GM18867 (cell line): Measurements from ENCODE around the gene C2orf74.
"Not testable (repeated sequence)": the region's sequence is repeated elsewhere in the genome, so short reads cannot be mapped to it uniquely, and the experiment has no call there.

Experiments
- ATAC-seq: cut with Tn5 transposase; IDR thresholded peaks from one replicate; pipeline ENCODE4 v1.9.1; 2021; ENCODE audit warnings: mild to moderate bottlenecking, moderate library complexity; ENCODE audit not compliant: unreplicated experiment

C2orf74 gene

DNA sequence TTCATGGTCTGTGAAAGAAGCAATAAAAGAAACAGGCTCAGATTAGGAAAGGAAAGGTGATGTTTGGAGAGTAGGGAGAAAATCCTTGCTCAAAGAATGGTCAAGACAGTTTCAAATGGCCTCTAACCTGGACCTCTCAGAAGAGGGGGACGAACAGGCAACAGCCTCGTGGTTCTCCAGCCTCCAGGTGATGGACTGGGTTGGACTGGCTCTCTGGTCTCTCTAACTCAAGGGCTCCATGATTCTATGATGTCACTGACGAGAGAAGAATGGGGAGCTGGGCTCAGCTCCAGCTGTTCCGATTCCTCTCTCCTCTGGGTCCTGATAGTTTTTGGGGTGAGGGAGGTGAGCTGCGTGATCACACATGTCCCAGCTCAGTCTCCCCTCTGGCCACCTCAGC, at the start of gene C2orf74:
TSS of gene C2orf74 (plus strand) at position 301 of the 400 bp plus-strand sequence. CDS start 327 bp downstream, outside the sequence.
- ATAC-seq = no peak

DNA sequence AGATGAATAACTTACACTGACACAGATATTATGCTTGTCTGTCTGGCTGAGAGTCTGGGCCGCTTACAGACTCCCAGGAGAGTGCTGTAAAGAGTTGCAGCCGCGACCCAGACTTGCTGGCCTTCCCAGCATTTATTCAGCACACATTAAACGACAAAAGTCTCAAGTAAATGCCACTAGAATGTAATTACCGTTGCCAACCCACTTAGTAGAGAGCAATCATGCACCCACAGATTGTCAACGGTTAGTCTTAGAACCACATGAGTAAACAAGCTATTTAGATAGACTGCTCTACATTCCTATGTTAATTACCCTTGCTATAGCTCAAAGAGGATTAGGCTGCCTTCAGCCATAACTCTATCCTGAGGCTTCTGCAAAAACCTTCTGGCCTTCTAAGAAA, 47.8 kb upstream of the C2orf74 start:
- no peak for ATAC-seq

DNA sequence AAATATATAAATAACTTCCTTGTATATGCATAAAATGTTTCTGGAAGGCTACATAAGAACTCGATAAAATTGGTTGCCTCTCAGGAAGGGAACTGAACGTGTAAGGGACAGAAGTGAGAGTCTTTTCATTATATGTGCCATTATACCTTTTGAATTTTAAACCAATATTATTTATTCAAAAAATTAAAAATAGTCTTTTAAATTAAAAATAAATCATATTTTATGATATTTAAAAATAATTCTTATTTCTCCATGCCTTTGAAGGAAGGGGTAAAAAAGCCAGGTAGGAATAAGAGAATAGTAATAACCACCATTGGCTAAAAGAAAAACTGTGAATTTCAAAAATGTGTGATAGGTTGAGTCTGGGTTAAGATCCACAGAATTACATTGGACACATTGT, 45.7 kb upstream of the C2orf74 start:
- ATAC-seq = no peak

DNA sequence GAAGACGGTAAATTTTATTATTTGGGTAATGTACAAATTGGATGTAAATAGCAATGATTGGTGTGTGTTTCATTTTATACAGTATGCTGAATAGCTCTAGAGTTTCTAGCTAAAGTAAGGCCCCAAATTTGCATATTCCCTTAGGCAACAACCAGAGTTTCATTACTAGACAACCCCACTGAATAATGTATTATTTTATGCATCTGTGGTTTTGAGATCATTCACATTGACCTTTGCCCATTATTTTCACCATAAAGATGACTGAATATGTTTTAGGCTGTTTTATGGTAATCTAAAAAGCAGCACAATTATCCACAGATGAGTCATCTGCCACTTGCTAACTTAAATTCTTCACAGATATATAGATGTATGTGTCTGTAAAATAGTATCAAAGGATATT, 44.5 kb upstream of the C2orf74 start:
- peak; percentile 84 for ATAC-seq

DNA sequence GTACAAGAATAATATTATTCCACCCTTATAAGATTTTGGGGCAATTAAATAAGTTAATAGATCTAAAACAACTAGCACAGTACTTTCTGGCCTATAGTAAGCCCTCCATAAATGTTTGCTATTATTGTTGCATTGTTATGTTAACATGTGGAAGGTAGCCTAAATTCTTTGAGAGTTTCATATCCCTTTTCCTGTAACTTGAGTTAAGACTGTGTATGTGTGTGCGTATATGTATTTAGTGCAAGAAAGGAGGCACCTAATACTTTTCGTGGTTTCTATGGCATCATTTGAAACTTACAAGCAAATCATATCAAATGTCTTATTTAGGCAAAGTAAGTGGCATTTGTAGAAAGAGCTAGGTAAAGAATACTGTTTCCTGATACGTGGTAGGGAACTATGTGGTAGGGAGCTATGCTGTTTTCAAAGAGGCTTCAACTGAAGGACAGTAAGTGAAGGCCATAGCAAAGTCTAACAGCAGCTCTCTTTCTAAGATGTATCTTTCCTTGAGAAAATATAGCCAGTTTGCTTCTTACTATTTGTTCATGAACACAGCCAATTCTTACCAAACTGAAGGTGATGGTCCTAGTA, 36.8 kb upstream of the C2orf74 start:
- no peak for ATAC-seq

DNA sequence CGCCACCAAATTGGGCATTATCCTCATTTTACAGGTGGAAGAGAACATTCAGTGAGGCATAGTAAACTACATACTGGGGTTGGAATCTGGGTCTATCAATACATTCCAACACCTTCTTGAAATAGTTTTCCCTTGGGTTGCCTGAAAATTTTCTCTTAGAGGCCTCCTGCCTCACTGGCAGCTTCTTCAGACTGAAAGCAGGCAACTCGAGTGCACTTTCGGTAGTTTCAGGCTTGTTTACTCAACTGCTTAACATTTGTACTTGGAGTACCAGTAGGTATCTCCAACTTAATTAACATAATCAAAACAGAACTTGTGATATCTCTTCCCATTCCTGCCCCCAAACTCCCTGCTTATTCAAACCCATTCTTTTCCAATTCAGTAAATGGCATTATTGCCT, 36.2 kb upstream of the C2orf74 start:
- no peak for ATAC-seq

DNA sequence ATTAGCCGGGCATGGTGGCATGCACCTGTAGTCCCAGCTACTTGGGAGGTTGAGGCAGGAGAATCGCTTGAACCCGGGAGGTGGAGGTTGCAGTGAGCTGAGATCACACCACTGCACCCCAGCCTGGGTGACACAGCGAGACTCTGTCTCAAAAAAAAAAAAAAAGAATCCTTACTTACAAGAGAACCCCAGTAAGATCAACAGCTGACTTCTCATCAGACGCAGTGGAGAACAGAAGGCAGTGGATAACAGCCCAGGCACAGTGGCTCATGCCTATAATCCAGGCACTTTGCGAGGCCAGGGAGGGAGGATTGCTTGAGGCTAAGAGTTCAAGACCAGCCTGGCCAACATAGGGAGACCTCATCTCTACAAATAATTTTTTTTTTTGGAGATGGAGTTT, 33.9 kb upstream of the C2orf74 start:
- not testable (repeated sequence) for ATAC-seq

DNA sequence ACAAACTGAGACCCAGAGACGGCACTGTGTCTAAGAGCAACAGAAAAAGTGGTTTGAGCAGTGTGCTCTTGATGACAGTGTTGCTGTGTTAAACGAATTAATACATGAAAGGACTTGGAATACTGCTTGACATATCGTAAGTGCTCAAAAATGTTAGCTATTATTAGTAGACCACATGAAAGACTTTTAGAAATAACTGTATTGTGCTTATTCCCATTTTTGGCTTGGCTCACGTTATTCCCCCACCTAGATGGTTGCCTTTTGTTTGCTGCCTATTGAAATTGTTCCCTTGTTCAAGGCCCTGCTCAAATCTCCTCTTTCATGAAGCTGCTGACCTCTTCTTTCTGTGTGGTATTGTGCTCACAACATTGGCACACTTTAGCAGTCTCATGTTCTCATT, 27.8 kb upstream of the C2orf74 start:
- ATAC-seq = no peak

DNA sequence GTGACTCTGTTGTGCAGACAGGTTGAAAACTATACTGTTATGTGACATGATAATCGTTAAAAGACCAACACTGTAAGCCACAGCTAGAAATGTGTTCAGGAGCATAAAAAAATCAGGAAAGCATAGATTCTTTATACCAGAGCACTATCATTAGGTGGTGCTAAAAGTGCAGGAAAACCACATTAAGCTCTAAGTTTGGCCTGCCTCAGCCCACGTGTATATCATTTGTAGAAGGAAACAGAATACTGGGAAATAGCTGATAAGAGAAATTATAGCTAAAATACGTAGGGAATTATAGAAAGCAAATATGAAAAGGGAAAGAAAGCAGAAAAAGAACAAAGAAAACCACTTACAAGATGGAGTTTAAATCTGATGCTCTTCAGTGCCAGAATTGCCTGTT, 26.5 kb upstream of the C2orf74 start:
- ATAC-seq = no peak

DNA sequence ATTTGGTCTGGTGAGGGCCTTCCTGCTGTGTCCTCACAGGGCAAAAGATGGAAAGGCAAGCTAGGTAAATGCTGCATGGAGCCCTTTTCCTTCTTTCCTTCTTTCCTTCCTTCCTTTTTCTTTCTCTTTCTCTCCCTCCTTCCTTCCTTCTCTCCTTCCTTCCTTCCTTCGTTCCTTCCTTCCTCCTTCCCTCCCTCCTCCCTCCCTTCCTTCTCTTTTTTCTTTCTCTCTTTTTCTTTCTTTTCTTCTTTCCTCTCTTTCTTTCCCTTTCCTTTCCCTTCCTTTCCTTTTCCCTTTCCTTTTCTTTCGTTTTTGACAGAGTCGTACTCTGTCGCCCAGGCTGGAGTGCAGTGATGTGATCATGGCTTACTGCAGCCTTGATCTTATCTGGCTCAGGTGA, 23.1 kb upstream of the C2orf74 start:
- ATAC-seq = no peak

DNA sequence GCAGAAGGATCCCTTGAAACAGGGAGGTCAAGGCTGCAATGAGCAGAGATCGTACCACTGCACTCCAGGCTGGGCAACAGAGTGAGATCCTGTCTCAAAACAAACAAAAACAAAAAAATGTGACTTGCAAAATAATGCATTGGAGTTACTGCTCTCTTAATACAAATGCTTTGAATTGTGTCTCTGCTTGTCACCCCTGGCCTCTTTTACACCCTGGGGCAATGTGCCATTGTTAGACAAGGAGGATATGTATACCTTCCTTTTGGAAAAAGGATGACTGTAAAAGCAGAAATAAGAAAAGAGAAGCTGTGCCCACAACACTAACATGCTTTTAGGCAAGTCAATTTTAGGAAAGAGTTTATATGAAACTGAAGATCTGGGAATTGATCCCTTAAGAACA, 20.8 kb upstream of the C2orf74 start:
- no peak for ATAC-seq

DNA sequence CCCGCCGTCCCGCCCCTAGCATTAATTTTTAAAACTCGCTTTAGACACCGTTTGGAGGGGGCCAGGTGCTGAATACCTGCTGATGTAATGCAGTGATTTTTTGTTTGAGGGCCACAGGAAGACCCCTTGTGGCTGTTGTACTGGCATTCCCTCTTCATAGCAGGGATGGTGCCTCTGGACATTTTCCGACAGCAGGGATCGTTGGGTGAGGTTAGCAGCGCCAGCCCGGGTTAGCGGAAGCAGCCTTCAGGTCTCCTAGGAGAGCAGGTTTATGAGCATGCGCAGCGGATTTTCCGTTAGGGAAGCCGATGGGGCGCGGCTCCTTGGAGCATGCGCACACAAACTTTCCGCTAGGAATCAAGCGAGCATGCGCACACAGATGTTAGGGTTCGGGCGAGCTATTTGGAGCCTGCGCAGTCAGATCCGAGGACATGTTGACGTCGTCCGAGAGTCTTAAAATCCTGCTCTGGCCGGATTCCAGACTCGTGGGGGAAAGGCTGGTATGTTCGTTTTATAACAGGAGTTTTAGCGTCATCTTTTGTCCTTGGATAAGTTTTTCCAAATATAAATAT, 17.2 kb upstream of the C2orf74 start:
- ATAC-seq = peak; percentile 96

DNA sequence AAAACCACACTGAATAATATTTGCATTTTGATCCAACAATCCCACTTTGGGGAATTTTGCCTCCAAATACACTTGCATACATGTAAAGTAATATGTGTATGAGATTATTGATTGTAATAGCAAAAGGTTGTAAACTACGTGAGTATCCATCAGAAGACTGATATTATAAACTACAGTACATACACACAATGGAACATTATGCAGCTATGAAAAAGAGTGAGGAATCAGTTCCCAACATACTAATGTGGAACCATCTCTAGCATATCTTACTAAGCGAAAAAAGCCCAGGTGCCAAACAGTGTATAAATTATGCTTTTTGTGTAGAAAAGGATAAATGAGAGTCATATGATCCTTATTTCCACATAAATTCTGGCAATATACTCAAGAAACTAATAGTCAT, 16.0 kb upstream of the C2orf74 start:
- no peak for ATAC-seq

DNA sequence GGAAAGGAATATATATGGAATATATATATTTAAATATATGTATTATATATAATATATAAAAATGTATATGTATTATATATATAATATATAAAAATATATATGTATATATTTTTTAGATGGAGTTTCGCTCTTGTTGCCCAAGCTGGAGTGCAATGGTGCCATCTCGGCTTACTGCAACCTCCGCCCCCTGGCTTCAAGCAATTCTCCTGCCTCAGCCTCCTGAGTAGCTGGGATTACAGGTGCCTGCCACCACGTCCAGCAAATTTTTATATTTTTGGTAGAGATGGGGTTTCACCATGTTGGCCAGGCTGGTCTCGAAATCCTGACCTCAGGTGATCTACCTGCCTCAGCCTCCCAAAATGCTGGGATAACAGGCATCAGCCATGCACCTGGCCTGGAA, 13.9 kb upstream of the C2orf74 start:
- not testable (repeated sequence) for ATAC-seq

DNA sequence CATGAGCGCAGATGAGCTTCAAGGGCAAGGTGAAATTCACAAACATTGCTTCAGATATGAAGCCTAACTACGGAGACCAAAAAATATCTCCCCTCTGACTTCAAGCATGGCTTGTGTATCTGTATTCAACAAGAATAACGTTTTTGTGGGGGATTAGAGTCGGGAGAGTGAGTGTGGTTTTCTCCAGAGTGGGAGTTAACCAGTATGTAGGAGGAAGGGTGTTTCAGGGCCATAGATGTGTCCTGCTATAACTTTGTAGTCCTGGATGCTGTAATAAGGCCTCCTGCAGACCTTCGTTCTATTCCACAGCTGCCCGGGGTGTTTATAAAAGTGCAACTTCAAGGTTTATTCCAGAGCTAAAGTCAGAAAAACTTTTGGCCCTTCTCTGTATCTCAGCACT, 12.9 kb upstream of the C2orf74 start:
- ATAC-seq = no peak

DNA sequence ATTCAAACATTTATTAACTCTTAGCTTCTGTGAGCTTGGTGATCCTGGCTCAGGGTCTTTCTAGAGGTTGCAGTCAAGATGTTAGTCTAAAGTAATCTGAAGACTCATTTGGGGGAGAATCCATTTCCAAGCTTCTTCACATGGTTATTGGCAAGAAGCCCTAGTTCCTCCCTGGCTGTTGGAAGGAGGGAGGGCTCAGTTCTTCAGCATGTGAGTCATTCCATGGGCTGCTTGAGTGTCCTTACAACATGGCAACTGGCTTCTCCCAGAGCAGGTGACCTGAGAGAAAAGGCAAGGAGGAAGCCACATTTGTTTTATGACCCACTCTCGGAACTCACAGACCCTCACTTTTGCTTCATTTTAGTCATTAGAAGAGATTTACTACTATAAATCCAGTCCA, 10.6 kb upstream of the C2orf74 start:
- no peak for ATAC-seq

DNA sequence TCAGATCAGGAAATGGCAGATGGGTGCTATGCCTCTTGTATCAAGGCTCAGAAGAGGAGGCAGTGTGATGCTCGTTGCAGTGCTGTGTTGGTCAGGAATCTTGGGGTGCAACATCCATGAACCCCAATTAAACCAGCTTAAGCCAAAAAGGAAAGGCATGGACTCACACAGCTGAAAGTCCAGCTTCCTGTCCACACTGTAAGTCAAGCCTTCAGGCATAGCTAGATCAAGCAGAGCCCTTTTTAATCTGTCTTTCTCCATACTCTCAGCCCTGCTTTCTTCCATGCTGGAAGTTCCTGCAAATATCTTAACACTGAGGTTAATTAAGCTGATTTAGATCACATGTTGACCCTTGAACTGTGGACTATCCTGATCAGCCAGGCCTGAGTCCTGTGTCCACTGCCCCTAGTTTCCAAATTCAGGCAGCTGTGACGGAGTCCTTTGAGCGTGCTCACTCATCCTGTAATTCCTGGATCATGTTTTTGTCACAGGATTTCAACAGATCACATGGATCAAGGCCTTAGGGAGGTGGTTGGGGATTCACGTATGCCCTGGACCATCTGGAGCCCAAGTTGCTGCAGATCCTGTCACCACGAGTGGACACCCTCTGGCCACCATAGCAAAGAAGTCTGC, 4.5 kb upstream of the C2orf74 start:
- no peak for ATAC-seq

DNA sequence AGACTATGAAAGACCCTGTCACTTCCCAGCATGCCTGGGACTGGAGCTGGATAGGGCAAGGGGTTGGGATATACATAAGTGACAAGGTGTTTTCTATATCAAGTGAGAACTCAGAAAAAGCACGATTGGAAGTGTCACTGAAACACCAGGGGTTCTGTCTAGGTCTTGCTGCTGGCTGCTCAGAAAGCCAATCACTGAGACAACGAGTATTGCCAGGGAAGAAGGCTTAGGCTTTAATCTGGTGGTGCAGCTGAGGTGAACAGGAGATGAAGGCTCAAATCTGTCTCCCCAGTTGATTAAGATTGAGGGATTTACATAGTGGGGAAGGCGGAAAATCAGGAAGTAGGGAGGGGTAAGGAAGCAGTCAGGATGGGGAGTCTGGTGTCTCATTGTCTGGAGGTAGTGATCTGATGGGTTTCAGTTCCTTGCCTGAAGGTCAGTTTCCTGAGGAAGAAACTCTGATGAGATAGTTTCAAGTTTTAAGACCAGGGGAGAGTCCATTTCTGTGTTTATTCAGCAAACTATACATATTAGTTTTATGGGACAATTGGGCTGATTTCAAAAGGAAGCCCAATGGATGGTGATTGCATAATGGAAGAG, 3.5 kb upstream of the C2orf74 start:
- no peak for ATAC-seq

DNA sequence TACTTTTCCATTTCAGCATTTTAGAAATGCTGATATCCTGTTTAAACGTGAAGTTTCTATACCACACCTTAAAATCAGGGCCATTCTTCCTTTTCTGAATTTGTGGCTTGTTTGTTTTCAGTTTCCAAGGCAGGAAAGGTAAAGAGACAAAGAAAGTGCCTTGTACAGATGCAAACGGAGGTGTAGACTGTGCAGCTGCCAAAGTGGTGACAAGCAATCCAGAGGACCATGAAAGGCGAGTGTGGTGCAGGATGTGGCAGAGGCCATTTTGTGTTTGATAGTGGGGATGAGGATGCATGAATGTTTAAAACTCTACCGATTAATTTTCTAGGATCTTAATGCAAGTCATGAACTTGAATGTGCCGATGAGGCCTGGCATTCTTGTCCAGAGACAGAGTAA, 733 bp downstream of the C2orf74 start:
- ATAC-seq = no peak

DNA sequence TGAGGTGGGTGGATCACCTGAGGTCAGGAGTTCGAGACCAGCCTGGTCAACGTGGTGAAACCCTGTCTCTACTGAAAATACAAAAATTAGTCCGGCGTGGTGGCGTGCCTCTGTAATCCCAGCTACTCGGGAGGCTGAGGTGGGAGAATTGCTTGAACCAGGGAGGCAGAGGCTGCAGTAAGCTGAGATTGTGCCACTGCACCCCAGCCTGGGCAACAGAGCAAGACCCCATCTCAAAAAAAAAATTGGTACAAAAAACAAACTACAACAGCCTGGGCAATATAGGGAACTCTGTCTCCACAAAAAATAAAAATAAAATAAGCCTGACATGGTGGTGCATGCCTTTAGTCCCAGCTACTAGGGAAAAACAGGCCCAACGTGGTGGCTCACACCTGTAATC, 3.1 kb downstream of the C2orf74 start:
- ATAC-seq = not testable (repeated sequence)

DNA sequence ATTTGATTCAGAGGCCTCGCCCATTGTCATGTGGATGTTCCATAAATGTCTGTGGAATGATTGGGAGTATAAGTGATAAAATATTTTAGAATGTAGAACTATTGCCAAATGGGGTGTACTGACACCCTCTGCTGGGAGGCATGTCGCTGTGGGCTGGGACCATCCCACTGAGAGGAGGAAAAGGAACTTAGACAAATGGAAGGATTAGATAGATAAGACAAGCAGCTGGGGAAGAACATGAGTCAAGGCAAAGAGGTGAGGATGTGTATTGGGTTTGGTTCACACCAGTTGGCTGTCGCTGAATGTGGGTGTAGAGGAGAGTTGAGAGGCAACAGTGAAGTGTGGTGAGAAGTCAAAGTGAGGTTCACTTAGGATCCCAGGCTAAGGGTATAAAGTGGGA, 4.0 kb downstream of the C2orf74 start:
- no peak for ATAC-seq

DNA sequence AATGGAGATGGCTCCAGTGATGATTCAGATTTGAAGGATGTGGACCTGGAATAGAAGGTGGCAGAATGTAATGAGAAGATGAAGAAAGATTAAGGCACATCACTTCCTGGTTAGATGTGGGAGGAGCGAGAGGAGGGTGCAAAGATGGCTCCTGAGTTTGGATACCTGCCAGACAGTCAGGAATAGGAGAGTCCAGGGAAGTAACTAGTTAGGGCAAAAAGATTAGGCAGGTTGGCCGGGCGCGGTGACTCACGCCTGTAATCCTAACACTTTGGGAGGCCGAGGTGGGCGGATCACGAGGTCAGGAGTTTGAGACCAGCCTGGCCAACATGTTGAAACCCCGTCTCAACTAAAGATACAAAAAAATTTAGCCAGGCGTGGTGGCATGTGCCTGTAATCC, 5.6 kb downstream of the C2orf74 start:
- ATAC-seq = no peak
